ENCODE measurements around the gene CARHSP1. TPM values are rescaled to one million over a fixed set of nuclear protein-coding genes. Genes with fewer than 3 reads are reported as not detected.
A peak's percentile ranks its signal among the peaks of the same experiment; 100 is the strongest.

Gene CARHSP1
- total and polyA plus RNA-seq, 5 donors = 28.6 to 75.0 (median 36.0) TPM

DNA sequence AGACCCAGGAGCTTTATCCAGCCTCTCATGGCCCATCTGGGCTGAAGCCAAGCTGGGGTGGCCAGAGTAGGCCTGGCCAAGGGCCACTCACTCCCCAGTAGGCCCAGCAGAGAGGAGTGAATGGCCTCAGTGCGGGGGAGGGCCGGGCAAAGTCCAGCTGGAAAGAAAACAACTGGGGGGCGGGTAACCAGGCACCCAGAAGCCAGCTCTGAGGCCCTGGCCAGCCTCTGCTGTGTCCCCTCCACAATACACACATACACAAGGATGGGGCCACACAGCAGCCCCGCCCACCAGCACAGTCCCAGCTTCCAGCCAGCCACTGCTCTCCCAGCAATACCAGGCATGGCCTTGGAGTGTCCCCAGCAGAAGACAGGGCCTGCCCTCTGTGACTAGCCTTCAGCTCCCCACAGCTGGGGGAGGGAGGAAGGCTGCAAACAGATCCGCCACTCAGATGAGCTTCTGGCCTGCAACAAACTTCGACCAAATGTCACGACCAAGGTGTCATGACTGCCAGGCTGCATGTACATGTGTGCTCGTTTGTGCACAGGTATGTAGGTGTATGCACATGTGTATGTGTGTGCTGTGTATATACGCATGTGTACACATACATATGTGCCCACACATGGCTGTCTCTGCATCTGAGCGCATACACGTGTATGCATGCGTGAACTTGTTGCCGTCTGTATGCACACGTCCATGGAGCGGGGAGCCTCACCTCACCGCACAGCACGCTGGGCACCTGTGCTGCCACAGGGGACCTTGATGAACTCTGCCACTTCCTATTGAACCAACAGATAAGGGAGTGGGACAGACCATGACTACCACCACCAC is 5.0 kb downstream of the CARHSP1 start:
- no peaks in the 10 kb centered on the region for H3K27me3 ChIP-seq (ENCODE audit: control insufficient read depth, insufficient read depth)
- H3K9me3 ChIP-seq (ENCODE audit: control insufficient read depth, low read length) = no peaks in the 10 kb centered on the region
- intact Hi-C loops (cut with DNase I) = loop anchor here in 1 of 4 donors (10.0 kb wide), 1 partner anchor 69 kb away; the partner anchor contains the start of genes PMM2 and TMEM186
- peak; percentile 30 to 42 for ATAC-seq
- peaks cover 29% of the 10 kb centered on the region for H3K4me1 ChIP-seq (ENCODE audit: control insufficient read depth, insufficient read depth, low read length)
- peak overlapping the region; percentile 11 for H3K27ac ChIP-seq (ENCODE audit: low read length)
- peak; percentile 71 to 83 (median 83) for DNase-seq
- no peak overlapping the region for H3K4me3 ChIP-seq (ENCODE audit: low read length)
- 63% methylated on average over 17 of the region's 17 CpGs for WGBS

DNA sequence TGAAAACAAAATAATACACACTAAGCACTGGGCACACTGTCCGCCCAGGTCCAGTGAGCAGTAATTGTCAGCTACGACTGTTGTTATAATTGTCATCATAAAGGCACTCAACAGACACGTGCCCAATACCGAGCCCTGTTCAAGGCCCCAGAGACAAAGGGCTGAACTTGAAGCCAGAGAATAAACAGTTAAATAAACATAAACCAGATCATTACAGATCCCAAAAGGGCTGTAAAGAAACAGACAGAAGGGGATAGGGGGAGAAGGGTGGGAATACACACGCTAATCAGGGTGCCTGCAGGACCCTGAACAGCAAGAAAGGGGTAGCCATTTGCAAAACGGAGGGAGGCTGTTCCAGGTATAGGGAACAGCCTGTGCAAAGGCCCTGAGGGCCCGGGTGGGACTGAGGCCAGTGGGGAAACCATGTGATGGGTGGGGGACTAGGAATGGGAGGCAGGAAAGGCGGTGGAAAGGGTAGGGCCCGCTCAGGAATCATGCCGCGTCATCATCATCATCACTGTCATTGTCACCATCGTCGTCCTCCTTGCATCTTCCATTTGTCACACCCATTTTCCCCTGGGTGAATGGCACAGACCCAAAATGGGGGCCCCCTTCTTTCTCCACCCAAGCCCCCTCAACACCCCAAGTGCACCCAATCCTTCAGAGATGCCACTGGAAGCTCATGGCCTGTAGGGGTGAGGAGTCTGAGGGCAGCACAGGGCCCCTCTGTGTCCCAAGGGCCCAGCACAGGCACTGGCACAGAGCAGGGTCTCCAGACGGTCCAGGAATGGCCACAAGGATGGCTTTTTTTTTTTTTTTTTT is 6.3 kb downstream of the CARHSP1 start:
- DNase-seq = peak in 2 of 3 donors; percentile 53 to 60

GRCh38 chr16:8861563-8862308 is 7.1 kb downstream of the CARHSP1 start:
- WGBS = 67% methylated on average over 14 of the region's 14 CpGs

More for the DNA sequence above, 6.3 kb downstream of the CARHSP1 start:
- no peak for ATAC-seq
- H3K4me3 ChIP-seq (ENCODE audit: low read length) = no peak overlapping the region
- intact Hi-C loops (cut with DNase I) = loop anchor here in 1 of 4 donors (10.0 kb wide), 1 partner anchor 68 kb away; the partner anchor contains the start of genes PMM2 and TMEM186
- peaks cover 29% of the 10 kb centered on the region for H3K4me1 ChIP-seq (ENCODE audit: control insufficient read depth, insufficient read depth, low read length)
- H3K9me3 ChIP-seq (ENCODE audit: control insufficient read depth, low read length) = no peaks in the 10 kb centered on the region
- H3K27me3 ChIP-seq (ENCODE audit: control insufficient read depth, insufficient read depth) = no peaks in the 10 kb centered on the region
- WGBS = 75% methylated on average over 14 of the region's 14 CpGs
- H3K27ac ChIP-seq (ENCODE audit: low read length) = peak overlapping the region; percentile 53

GRCh38 chr16:8859913-8860881 is 8.6 kb downstream of the CARHSP1 start:
- Histone ChIP-seq H3K4me3 (ENCODE audit: low read length) (no peak overlapping the region), H3K4me1 (ENCODE audit: control insufficient read depth, insufficient read depth, low read length) (peaks cover 22% of the 10 kb centered on the region), H3K9me3 (ENCODE audit: control insufficient read depth, low read length) (no peaks in the 10 kb centered on the region), H3K27me3 (ENCODE audit: control insufficient read depth, insufficient read depth) (no peaks in the 10 kb centered on the region), H3K27ac (ENCODE audit: low read length) (peak overlapping the region; percentile 37)
- peak; percentile 12 to 18 for ATAC-seq
- intact Hi-C loops (cut with DNase I) = loop anchor here in 1 of 4 donors (10.0 kb wide), 1 partner anchor 65 kb away; the partner anchor contains the start of genes PMM2 and TMEM186
- WGBS = 55% methylated on average over 25 of the region's 25 CpGs
- DNase-seq = peak; percentile 65 to 74 (median 66)

More at GRCh38 chr16:8861563-8862308, 7.1 kb downstream of the CARHSP1 start:
- peak overlapping the region; percentile 75 for H3K27ac ChIP-seq (ENCODE audit: low read length)
- peaks cover 29% of the 10 kb centered on the region for H3K4me1 ChIP-seq (ENCODE audit: control insufficient read depth, insufficient read depth, low read length)
- DNase-seq = peak; percentile 72 to 85 (median 79)
- intact Hi-C loops (cut with DNase I) = loop anchor here in 1 of 4 donors (10.0 kb wide), 1 partner anchor 67 kb away; the partner anchor contains the start of genes PMM2 and TMEM186
- no peaks in the 10 kb centered on the region for H3K27me3 ChIP-seq (ENCODE audit: control insufficient read depth, insufficient read depth)
- H3K4me3 ChIP-seq (ENCODE audit: low read length) = no peak overlapping the region
- peak; percentile 56 to 63 for ATAC-seq
- no peaks in the 10 kb centered on the region for H3K9me3 ChIP-seq (ENCODE audit: control insufficient read depth, low read length)

DNA sequence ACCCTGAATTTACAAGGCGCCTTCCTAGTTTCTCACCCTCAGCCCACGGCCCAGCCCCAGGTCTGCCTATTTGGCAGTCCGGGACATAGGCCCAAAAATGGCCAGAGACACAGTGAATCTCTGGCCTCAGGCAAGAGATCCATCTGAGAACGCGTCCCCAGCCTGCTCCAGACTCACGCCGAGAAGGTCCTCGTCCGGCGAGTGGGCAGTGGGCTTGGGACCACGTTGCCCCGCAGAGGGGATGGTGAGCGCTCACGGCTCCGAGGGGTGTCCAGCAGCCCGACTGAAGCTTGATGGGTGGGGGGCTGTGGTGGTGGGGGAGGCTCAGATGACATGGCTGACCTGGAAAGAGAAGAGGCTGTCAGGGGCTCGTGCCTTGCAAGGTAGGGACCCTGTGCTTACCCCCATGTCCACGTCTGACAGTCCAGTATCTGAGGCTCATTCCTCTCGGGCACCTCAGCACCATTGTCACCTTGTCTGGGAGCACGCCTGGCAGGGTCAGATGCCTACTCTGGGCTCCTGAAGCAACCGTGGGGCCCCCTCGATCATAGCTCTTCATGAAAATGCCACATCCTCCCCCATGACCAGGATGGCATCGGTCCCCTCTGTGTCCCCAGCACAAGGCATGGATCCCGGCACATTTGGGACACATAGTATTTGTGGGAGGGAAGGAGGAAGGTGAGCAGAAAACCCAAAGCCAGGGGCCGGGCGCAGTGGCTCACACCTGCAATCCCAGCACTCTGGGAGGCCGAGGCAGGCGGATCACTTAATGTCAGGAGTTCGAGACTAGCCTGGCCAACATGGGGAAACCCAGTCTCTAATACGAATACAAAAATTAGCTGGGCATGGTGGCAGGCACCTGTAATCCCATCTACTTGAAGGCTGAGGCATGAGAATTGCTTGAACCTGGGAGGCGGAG is 9.6 kb downstream of the CARHSP1 start:
- no peak overlapping the region for H3K27ac ChIP-seq (ENCODE audit: low read length)

GRCh38 chr16:8855972-8856371 is 12.8 kb downstream of the CARHSP1 start:
- intact Hi-C loops (cut with DNase I) = no loop called here
- WGBS = 70% methylated on average over 5 of the region's 5 CpGs
- H3K27ac ChIP-seq (ENCODE audit: low read length) = no peak overlapping the region

More for the DNA sequence above, 9.6 kb downstream of the CARHSP1 start:
- H3K9me3 ChIP-seq (ENCODE audit: control insufficient read depth, low read length) = no peaks in the 10 kb centered on the region
- peak in 1 of 3 donors; percentile 31 for DNase-seq
- no peak for ATAC-seq
- H3K4me3 ChIP-seq (ENCODE audit: low read length) = no peak overlapping the region
- H3K27me3 ChIP-seq (ENCODE audit: control insufficient read depth, insufficient read depth) = no peaks in the 10 kb centered on the region
- 86% methylated on average over 31 of the region's 31 CpGs for WGBS
- peaks cover 18% of the 10 kb centered on the region for H3K4me1 ChIP-seq (ENCODE audit: control insufficient read depth, insufficient read depth, low read length)
- intact Hi-C loops (cut with DNase I) = no loop called here

GRCh38 chr16:8855051-8855786 is 13.6 kb downstream of the CARHSP1 start:
- no peaks in the 10 kb centered on the region for H3K27me3 ChIP-seq (ENCODE audit: control insufficient read depth, insufficient read depth)
- DNase-seq (peak in 1 of 3 donors; percentile 40), ATAC-seq (no peak)
- intact Hi-C loops (cut with DNase I) = no loop called here
- no peak overlapping the region for H3K27ac ChIP-seq (ENCODE audit: low read length)
- H3K4me1 ChIP-seq (ENCODE audit: control insufficient read depth, insufficient read depth, low read length) = peaks cover 2% of the 10 kb centered on the region
- H3K9me3 ChIP-seq (ENCODE audit: control insufficient read depth, low read length) = no peaks in the 10 kb centered on the region
- WGBS = 81% methylated on average over 11 of the region's 11 CpGs
- no peak overlapping the region for H3K4me3 ChIP-seq (ENCODE audit: low read length)

More at GRCh38 chr16:8855972-8856371, 12.8 kb downstream of the CARHSP1 start:
- H3K4me3 ChIP-seq (ENCODE audit: low read length) = no peak overlapping the region
- DNase-seq (peak in 1 of 3 donors; percentile 32), ATAC-seq (no peak)
- H3K9me3 ChIP-seq (ENCODE audit: control insufficient read depth, low read length) = no peaks in the 10 kb centered on the region
- H3K4me1 ChIP-seq (ENCODE audit: control insufficient read depth, insufficient read depth, low read length) = peaks cover 2% of the 10 kb centered on the region
- H3K27me3 ChIP-seq (ENCODE audit: control insufficient read depth, insufficient read depth) = no peaks in the 10 kb centered on the region

DNA sequence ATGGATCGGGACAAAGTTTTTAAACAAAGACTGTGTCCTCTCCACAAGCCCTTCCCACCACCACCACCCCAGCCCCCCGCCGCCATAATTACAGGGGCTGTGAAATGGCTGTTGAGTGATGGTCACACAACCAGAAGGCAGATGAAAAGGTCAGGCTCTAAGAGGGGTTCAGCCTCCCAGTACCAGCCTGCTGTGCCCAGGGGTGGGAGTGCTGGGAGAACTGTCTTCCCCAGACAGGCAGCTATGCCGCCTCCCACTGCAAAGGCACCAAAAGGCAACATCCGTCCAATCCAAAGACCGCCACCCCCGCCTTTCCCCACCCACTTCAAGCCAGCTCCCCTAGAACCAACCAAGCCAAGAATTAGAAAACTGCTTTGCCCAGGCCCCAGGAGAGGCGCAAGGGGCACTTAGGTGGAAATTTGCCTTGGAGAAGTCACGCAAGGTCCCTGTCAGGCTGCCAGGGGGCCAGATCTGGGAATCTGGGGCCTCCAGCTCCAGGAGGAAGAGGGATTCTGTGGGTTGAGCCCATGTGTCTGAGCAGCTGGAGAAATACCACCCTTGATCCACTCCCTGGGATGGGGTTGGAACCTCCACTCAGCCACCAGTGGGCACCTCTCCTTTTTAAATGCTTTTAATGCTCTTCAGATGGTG is 14.4 kb downstream of the CARHSP1 start:
- intact Hi-C loops (cut with DNase I) = no loop called here
- Histone ChIP-seq H3K27me3 (ENCODE audit: control insufficient read depth, insufficient read depth) (no peaks in the 10 kb centered on the region), H3K27ac (ENCODE audit: low read length) (no peak overlapping the region), H3K9me3 (ENCODE audit: control insufficient read depth, low read length) (no peaks in the 10 kb centered on the region), H3K4me3 (ENCODE audit: low read length) (no peak overlapping the region), H3K4me1 (ENCODE audit: control insufficient read depth, insufficient read depth, low read length) (peaks cover 5% of the 10 kb centered on the region)
- 83% methylated on average over 9 of the region's 9 CpGs for WGBS
- ATAC-seq (no peak), DNase-seq (peak in 2 of 3 donors; percentile 21 to 29)

Measured in right cardiac atrium (tissue), 5 donors.